HepG2 (cell line): ENCODE results near the gene MME. TPM values are rescaled to one million over a fixed set of nuclear protein-coding genes. Genes with fewer than 3 reads are reported as not detected.

ENCODE experiments used
- ATAC-seq: fragments of 200-7000 bp; cut with Tn5 transposase; 3 replicates; pipeline ENCODE4 v1.9.1; 2020; ENCODE audit warnings: mild to moderate bottlenecking, moderate library complexity
- BruUV-seq: library from RNA; stranded (reverse); fragments of 400-500 nt; replicated peaks from 2 replicates; lab custom pipeline; 2021; lab: Mats Ljungman, UMichigan
- CTCF ChIA-PET: fragments of 300-600 bp; formaldehyde crosslinking; extraction: SDS; loops from one replicate; lab custom pipeline; 2021; ENCODE audit warnings: low total read pairs, inconsistent platforms, low intra/inter-chr PET ratio; lab: Yijun Ruan, JAX
- POLR2A ChIA-PET: fragments of 350-600 bp; sonication (Branson Sonifier 250); formaldehyde crosslinking; loops from one replicate; lab custom pipeline; 2020; ENCODE audit warnings: antibody characterized with exemption, inconsistent platforms; lab: Yijun Ruan, JAX
- DNase-seq: peaks from one replicate; pipeline ENCODE4 v3.0.0-alpha.2; 2015; ENCODE audit warnings: low spot score
- FAIRE-seq: peaks from 3 replicates; lab custom pipeline; 2011; peaks lifted over from hg19 to GRCh38; lab: Jason Lieb, UNC
- H2AFZ ChIP-seq: one replicate; pipeline ENCODE4 v1.6.1; 2011; ENCODE audit warnings: low read length, inconsistent platforms
- H3K27ac ChIP-seq: fragments of 300-600 bp; 3 replicates; pipeline ENCODE4 v1.8.0; 2011; ENCODE audit warnings: mixed run types, mild to moderate bottlenecking, mixed read lengths, low read length, inconsistent platforms; ENCODE audit not compliant: insufficient read depth; ENCODE audit errors: extremely low read length
- H3K27me3 ChIP-seq, 2 experiments: fragments of 200-600 bp in 1 of 2; 2 replicates in 1 of 2; 3 replicates in 1 of 2; pipeline versions ENCODE4 v1.6.0 to v1.8.0; 2011; ENCODE audit warnings: low read length in 2 of 2, mild to moderate bottlenecking in 2 of 2, moderate library complexity in 2 of 2, inconsistent platforms in 1 of 2; ENCODE audit not compliant: insufficient read depth in 2 of 2, control insufficient read depth in 1 of 2
- H3K36me3 ChIP-seq, 2 experiments: fragments of 200-600 bp in 1 of 2; replicated peaks in 1 of 2; 2 replicates in 1 of 2; 3 replicates in 1 of 2; pipeline versions ENCODE4 v1.5.1 to v1.8.0; 2011; ENCODE audit warnings: low read length in 2 of 2, inconsistent platforms in 1 of 2; ENCODE audit not compliant: insufficient read depth in 2 of 2, control insufficient read depth in 1 of 2
- H3K4me1 ChIP-seq: 2 replicates; pipeline ENCODE4 v1.5.1; 2012; ENCODE audit warnings: low read length, inconsistent platforms; ENCODE audit not compliant: insufficient read depth
- H3K4me2 ChIP-seq: 2 replicates; pipeline ENCODE4 v1.6.0; 2011; ENCODE audit warnings: low read depth, low read length, inconsistent platforms
- H3K4me3 ChIP-seq, 3 experiments: fragments of 200-600 bp in 1 of 3; sonication (generic), shearing (Covaris generic) in 1 of 3; replicated peaks in 1 of 3; 2 replicates each; pipeline ENCODE4 v1.5.1; 2011 to 2016; ENCODE audit warnings: low read length in 3 of 3, inconsistent platforms in 2 of 3, low read depth in 2 of 3, mild to moderate bottlenecking in 2 of 3, control low read depth in 1 of 3, mixed read lengths in 1 of 3; ENCODE audit not compliant: insufficient read depth in 1 of 3
- H3K79me2 ChIP-seq: one replicate; pipeline ENCODE4 v1.6.1; 2011; ENCODE audit warnings: low read length, inconsistent platforms; ENCODE audit not compliant: insufficient read depth
- H3K9ac ChIP-seq: 2 replicates; pipeline ENCODE4 v1.6.0; 2011; ENCODE audit warnings: mild to moderate bottlenecking, low read depth, low read length, inconsistent platforms; ENCODE audit not compliant: insufficient read depth
- H3K9me3 ChIP-seq: 2 replicates; pipeline ENCODE4 v1.5.1; 2012; ENCODE audit warnings: mild to moderate bottlenecking, low read length
- H4K20me1 ChIP-seq: 2 replicates; pipeline ENCODE4 v1.6.0; 2011; ENCODE audit warnings: inconsistent platforms, mild to moderate bottlenecking, low read length, moderate library complexity; ENCODE audit not compliant: insufficient read depth
- ATF3 ChIP-seq: sonication (generic); formaldehyde crosslinking; IDR thresholded peaks from 2 replicates; pipeline ENCODE4 v1.4.0; 2020; ENCODE audit warnings: missing genetic modification reagents
- CBX5 ChIP-seq: sonication (generic); formaldehyde crosslinking; IDR thresholded peaks from 2 replicates; pipeline ENCODE4 v1.4.0; 2020; ENCODE audit warnings: missing genetic modification reagents, borderline replicate concordance
- FUBP1 ChIP-seq: sonication (generic); formaldehyde crosslinking; IDR thresholded peaks from 2 replicates; pipeline ENCODE4 v1.5.1; 2020; ENCODE audit warnings: missing genetic modification reagents, mild to moderate bottlenecking, borderline replicate concordance
- ONECUT2 ChIP-seq: sonication (generic); formaldehyde crosslinking; IDR thresholded peaks from 2 replicates; pipeline ENCODE4 v1.4.0; 2020; ENCODE audit warnings: missing genetic modification reagents
- PLSCR1 ChIP-seq: sonication (generic); formaldehyde crosslinking; IDR thresholded peaks from 2 replicates; pipeline ENCODE4 v1.5.0; 2020; ENCODE audit warnings: missing genetic modification reagents, mild to moderate bottlenecking, borderline replicate concordance
- SMAD3 ChIP-seq: sonication (generic); formaldehyde crosslinking; IDR thresholded peaks from 2 replicates; pipeline ENCODE4 v1.4.0; 2020; ENCODE audit warnings: missing genetic modification reagents
- STAT6 ChIP-seq: sonication (generic); formaldehyde crosslinking; IDR thresholded peaks from 2 replicates; pipeline ENCODE4 v1.4.0; 2020; ENCODE audit warnings: missing genetic modification reagents, mild to moderate bottlenecking, borderline replicate concordance
- XRCC5 ChIP-seq: fragments of 200-400 bp; formaldehyde crosslinking; optimal IDR thresholded peaks from 2 replicates; pipeline ENCODE3; 2017; ENCODE audit warnings: mild to moderate bottlenecking, low read length
- ZFP62 ChIP-seq: sonication (generic); formaldehyde crosslinking; IDR thresholded peaks from 2 replicates; pipeline ENCODE4 v1.4.0; 2020; ENCODE audit warnings: missing genetic modification reagents
- ZFY ChIP-seq: sonication (generic); formaldehyde crosslinking; IDR thresholded peaks from 2 replicates; pipeline ENCODE4 v1.4.0; 2020; ENCODE audit warnings: missing genetic modification reagents
- ZNF44 ChIP-seq: sonication (generic); formaldehyde crosslinking; IDR thresholded peaks from 2 replicates; pipeline ENCODE4 v1.5.1; 2020; ENCODE audit warnings: mild to moderate bottlenecking, missing genetic modification reagents
- ZNF713 ChIP-seq: sonication (generic); formaldehyde crosslinking; IDR thresholded peaks from 2 replicates; pipeline ENCODE4 v1.4.0; 2020; ENCODE audit warnings: mild to moderate bottlenecking, missing genetic modification reagents
- ZNF75D ChIP-seq: sonication (generic); formaldehyde crosslinking; IDR thresholded peaks from 2 replicates; pipeline ENCODE4 v1.8.1; 2023; ENCODE audit warnings: missing genetic modification reagents, mild to moderate bottlenecking, borderline replicate concordance
- ZNF772 ChIP-seq: sonication (generic); formaldehyde crosslinking; IDR thresholded peaks from 2 replicates; pipeline ENCODE4 v1.5.0; 2020; ENCODE audit warnings: mild to moderate bottlenecking, missing genetic modification reagents
- WGBS: methylation state at CpG from one replicate; pipeline ENCODE4 v1.1.6; 2017; ENCODE audit warnings: low lambda C conversion rate; 5-methylcytosine and 5-hydroxymethylcytosine counted together
- in situ Hi-C: cut with HindIII; loops from 2 replicates; pipeline ENCODE4 v1.10.0; 2017; ENCODE audit warnings: low pct_unique_long_range_greater_than_20kb; ENCODE audit not compliant: extremely low pct_ligation_motif_present
- intact Hi-C: fragments of 100-400 bp; cut with micrococcal nuclease; formaldehyde crosslinking; loops from one replicate; pipeline ENCODE4 v1.10.0; 2022; ENCODE audit not compliant: unreplicated experiment
- polyA plus RNA-seq, 8 experiments: library from polyadenylated mRNA; depleted of rRNA in 3 of 8; stranded (reverse) in 7 of 8; unstranded in 1 of 8; fragments of >200 nt; fragmentation: Illumina TruSeq in 4 of 8; extraction: Trizol in 4 of 8; gene quantifications; 2 replicates each; pipeline versions ENCODE4 v1.2.1 to v1.2.3, GENCODE V29; 2011 to 2016; ENCODE audit warnings: low read depth in 4 of 8, missing spikeins in 1 of 8, mixed read lengths in 1 of 8; ENCODE audit not compliant: insufficient read depth in 1 of 8
- total RNA-seq, 5 experiments: library from RNA; depleted of rRNA; stranded (reverse); fragments of >200 nt; fragmentation: Illumina TruSeq; extraction: Trizol; gene quantifications; 2 replicates each; pipeline ENCODE4 v1.2.3, GENCODE V29; 2016; ENCODE audit warnings: low read depth in 1 of 5

Gene MME
- total and polyA plus RNA-seq, 2 of the 13 experiments (the other 11 are each of a cell fraction or from before 2014, with no cell fraction given), result not detected

- Histone ChIP-seq H4K20me1 (no peaks in the 10 kb centered on the region), H3K9me3 (no peaks in the 10 kb centered on the region), H3K79me2 (no peaks in the 10 kb centered on the region), H3K27ac (no peak overlapping the region), H3K9ac (no peak overlapping the region), H3K27me3 (no peaks in the 10 kb centered on the region), H3K4me3 (no peak overlapping the region), H3K4me2 (no peak overlapping the region), H2AFZ (no peak overlapping the region), H3K36me3 (no peaks in the 10 kb centered on the region), H3K4me1 (0 out of 2 replicates have a peak, but pooled peaks cover 5% of the 10 kb centered on the region)
- BruUV-seq, result no TSS peak
- ChIA-PET CTCF (no interaction called here), POLR2A (no interaction called here)
- in situ Hi-C loops (no loop called here), intact Hi-C loops (no loop called here)
- 4% methylated on average over 4 of the region's 4 CpGs for WGBS
- no peak for ATAC-seq
- no peak for FAIRE-seq
- no peak for DNase-seq
- no peak for TF ChIP-seq ZNF713 (CRISPR knock-in tag)
- no peak for TF ChIP-seq SMAD3
- TF ChIP-seq PLSCR1 (CRISPR knock-in tag), result no peak
- no peak for TF ChIP-seq ZNF75D
- no peak for TF ChIP-seq ZNF44 (CRISPR knock-in tag)
- TF ChIP-seq ZNF772 (CRISPR knock-in tag), result no peak
- no peak for TF ChIP-seq XRCC5
- TF ChIP-seq CBX5 (CRISPR knock-in tag), result no peak
- TF ChIP-seq ONECUT2 (CRISPR knock-in tag), result no peak
- no peak for TF ChIP-seq ZFY (CRISPR knock-in tag)
- TF ChIP-seq ZFP62 (CRISPR knock-in tag), result no peak
- TF ChIP-seq STAT6 (CRISPR knock-in tag), result no peak
- no peak for TF ChIP-seq ATF3 (CRISPR knock-in tag)
- no peak for TF ChIP-seq FUBP1 (CRISPR knock-in tag)
Observed at GRCh38 chr3:155161640-155162292, 81.6 kb downstream of the MME start.
